Astrocyte of the spinal cord (primary cell): Measurements from ENCODE around the gene ATXN7.

ENCODE experiments used
- DNase-seq: peaks from one replicate; pipeline ENCODE4 v3.0.0; 2011; ENCODE audit warnings: low read depth, low spot score
- H3K4me3 ChIP-seq: 2 replicates; pipeline ENCODE4 v1.5.1; 2011; ENCODE audit warnings: low read depth, mild to moderate bottlenecking, low read length, moderate library complexity
- in situ Hi-C: cut with HindIII; loops from 2 replicates; pipeline ENCODE4 v1.10.0; 2017; ENCODE audit warnings: low sequenced_read_pairs
- TF ChIP-seq, protein P1 (sequence below): IDR thresholded peaks from 2 replicates; pipeline ENCODE4 v1.5.1; 2012; ENCODE audit warnings: low read depth, mild to moderate bottlenecking, low read length, inconsistent platforms

ATXN7 gene

DNA sequence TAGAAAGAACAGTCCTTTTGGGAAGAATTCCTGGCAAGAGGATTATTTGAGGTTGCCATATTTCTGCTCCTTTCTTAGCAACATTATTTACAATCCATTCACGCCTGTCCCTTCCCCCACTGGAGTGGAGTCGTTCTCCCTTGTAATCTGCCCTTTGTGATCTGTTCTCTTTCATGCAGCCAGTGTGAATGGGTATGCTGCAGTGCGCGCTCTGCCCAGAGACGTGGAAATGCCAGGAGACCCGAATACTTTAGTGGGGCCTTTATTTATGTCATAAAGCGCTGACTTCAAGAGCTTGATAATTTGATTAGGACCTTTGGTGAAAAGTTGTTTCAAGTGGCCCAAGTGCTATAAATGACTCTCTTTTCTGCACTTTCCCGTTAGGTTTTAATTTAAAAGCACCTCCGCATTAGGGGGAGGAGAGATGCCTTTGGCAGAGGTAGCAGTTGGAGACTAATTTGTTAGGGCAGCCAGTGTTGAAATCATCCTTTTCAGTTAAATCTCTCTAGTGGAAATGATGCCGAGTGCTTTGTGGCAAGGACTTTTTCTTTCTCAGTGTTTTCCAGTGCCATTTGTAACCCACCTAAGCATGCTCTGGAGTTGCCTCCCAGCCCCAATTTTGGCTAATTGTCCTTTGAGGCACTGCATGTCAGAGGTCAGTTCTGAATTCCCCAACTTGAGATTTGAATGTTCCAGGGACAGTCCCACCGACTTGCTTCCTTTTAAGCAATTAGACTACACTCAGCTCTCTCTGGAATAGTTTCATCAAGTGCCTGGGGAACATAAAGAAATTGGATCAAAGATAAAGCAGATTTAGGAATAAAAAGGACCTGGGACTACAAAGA lies 107.2 kb downstream of the ATXN7 start:
- in situ Hi-C loops: no loop called here
- TF ChIP-seq, protein P1, sequence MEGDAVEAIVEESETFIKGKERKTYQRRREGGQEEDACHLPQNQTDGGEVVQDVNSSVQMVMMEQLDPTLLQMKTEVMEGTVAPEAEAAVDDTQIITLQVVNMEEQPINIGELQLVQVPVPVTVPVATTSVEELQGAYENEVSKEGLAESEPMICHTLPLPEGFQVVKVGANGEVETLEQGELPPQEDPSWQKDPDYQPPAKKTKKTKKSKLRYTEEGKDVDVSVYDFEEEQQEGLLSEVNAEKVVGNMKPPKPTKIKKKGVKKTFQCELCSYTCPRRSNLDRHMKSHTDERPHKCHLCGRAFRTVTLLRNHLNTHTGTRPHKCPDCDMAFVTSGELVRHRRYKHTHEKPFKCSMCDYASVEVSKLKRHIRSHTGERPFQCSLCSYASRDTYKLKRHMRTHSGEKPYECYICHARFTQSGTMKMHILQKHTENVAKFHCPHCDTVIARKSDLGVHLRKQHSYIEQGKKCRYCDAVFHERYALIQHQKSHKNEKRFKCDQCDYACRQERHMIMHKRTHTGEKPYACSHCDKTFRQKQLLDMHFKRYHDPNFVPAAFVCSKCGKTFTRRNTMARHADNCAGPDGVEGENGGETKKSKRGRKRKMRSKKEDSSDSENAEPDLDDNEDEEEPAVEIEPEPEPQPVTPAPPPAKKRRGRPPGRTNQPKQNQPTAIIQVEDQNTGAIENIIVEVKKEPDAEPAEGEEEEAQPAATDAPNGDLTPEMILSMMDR: no peak
- no peak overlapping the region for H3K4me3 ChIP-seq
- DNase-seq: no peak

DNA sequence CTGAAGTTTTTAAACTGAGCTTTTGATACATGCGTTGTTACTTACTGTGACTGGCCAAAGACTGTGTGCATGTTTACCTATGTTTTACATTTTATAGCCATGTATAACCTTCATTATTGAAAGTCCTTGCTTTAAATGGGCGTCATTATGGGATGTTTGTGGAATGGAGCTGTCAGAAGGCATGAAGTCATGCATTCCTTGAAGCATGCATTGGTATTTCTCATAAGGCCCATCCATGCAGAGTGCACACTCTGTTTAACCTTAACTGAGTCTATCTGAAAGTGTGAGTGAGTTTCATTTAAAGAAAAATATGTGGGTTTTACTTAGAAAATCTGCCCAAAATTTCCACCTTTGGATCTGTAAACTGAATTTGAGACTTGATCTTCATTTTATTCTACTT lies 108.5 kb downstream of the ATXN7 start:
- peak; percentile 76 for DNase-seq
- H3K4me3 ChIP-seq: no peak overlapping the region
- TF ChIP-seq, protein P1: no peak
- in situ Hi-C loops: no loop called here

GRCh38 chr3:63972987-63973386 lies 109.3 kb downstream of the ATXN7 start:
- DNase-seq: no peak
- no peak overlapping the region for H3K4me3 ChIP-seq
- in situ Hi-C loops: no loop called here
- TF ChIP-seq, protein P1: no peak

- no peak for DNase-seq
- no peak overlapping the region for H3K4me3 ChIP-seq
- in situ Hi-C loops: no loop called here
- TF ChIP-seq, protein P1: no peak
These were observed 109.7 kb downstream of the ATXN7 start for GRCh38 chr3:63973406-63973805.

DNA sequence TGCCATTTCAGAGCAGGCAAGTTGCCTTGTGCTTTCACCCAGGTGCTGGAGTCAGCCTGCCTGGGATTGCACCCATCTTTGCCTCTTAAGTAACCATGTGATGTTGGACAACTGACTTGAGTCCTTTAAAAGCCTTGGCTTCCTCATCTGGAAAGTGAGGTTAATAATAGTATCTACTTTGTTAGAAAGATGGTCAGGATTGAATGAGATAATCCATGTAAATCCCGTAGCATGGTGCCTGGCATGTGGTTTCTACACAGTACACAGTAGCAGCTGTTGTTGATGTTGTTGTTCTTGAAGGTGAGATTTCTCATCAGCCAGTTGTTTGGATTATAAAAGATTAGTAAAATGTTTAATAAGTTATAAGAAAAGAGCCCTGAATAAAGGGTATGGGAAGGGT lies 110.8 kb downstream of the ATXN7 start:
- no peak overlapping the region for H3K4me3 ChIP-seq
- TF ChIP-seq, protein P1: no peak
- DNase-seq: no peak
- in situ Hi-C loops: no loop called here

DNA sequence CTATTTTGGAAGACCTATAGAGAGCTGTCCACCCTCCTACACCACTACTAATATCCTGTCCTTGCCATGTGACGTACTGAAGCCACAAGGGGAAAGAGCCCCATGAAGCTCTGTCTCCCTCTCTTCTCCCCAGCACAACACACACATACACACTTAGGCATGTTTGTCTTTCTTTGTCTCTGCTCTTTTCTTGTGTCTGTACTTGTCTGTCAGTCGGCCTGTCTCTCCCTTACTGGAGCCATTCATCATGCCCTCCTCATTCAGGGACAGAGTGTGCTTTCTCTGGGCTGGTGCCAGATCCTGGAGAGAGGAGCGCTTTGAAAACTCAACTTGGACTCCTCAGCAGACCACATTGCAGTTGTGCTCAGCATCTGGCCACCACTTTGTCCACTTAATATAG lies 112.1 kb downstream of the ATXN7 start:
- TF ChIP-seq, protein P1: no peak
- H3K4me3 ChIP-seq: no peak overlapping the region
- peak; percentile 75 for DNase-seq
- in situ Hi-C loops: no loop called here
